Type B pancreatic cell (in vitro differentiated cells): ENCODE data around the gene SGIP1. TPM values are rescaled to one million over a fixed set of nuclear protein-coding genes. Genes with fewer than 3 reads are reported as not detected.

Experiments used
- DNase-seq: peaks from one replicate; pipeline ENCODE4 v3.0.0; 2021; ENCODE audit warnings: mixed read lengths; ENCODE audit not compliant: unreplicated experiment; ENCODE audit errors: extremely low spot score
- H3K27ac Mint-ChIP-seq: 2 replicates; pipeline ENCODE4 v1.8.0; 2021; ENCODE audit warnings: mild to moderate bottlenecking, mixed read lengths
- H3K27me3 Mint-ChIP-seq: 2 replicates; pipeline ENCODE4 v1.8.0; 2021; ENCODE audit warnings: mixed read lengths
- H3K36me3 Mint-ChIP-seq: 2 replicates; pipeline ENCODE4 v1.8.0; 2021; ENCODE audit warnings: mixed read lengths
- H3K4me1 Mint-ChIP-seq: one replicate; pipeline ENCODE4 v1.8.0; 2021; ENCODE audit warnings: mixed read lengths; ENCODE audit not compliant: unreplicated experiment
- H3K4me3 Mint-ChIP-seq: 2 replicates; pipeline ENCODE4 v1.8.0; 2021; ENCODE audit warnings: mild to moderate bottlenecking, mixed read lengths
- H3K9me3 Mint-ChIP-seq: 2 replicates; pipeline ENCODE4 v1.8.0; 2021; ENCODE audit warnings: mixed read lengths
- total RNA-seq: library from RNA; stranded (reverse); gene quantifications from 2 replicates; pipeline ENCODE4 v1.2.1, GENCODE V29; 2021; ENCODE audit warnings: low replicate concordance
- TF ChIP-seq, protein P1 (sequence below): fragments of 200-600 bp; sonication (generic); conservative IDR thresholded peaks from 2 replicates; pipeline ENCODE4 v1.5.0; 2021; ENCODE audit warnings: antibody characterized with exemption, mild to moderate bottlenecking

SGIP1 gene
- total RNA-seq, 1 donor from 2014 or later, result 3.4 TPM

GRCh38 chr1:66535853-66536252 is 1.9 kb downstream of the SGIP1 start:
- no peak for DNase-seq
- no peaks in the 10 kb centered on the region for H3K36me3 Mint-ChIP-seq
- H3K4me3 Mint-ChIP-seq, result peak overlapping the region; percentile 17
- H3K27ac Mint-ChIP-seq, result no peak overlapping the region
- H3K4me1 Mint-ChIP-seq, result peaks cover 11% of the 10 kb centered on the region
- H3K27me3 Mint-ChIP-seq, result peaks cover 43% of the 10 kb centered on the region
- TF ChIP-seq, protein P1, sequence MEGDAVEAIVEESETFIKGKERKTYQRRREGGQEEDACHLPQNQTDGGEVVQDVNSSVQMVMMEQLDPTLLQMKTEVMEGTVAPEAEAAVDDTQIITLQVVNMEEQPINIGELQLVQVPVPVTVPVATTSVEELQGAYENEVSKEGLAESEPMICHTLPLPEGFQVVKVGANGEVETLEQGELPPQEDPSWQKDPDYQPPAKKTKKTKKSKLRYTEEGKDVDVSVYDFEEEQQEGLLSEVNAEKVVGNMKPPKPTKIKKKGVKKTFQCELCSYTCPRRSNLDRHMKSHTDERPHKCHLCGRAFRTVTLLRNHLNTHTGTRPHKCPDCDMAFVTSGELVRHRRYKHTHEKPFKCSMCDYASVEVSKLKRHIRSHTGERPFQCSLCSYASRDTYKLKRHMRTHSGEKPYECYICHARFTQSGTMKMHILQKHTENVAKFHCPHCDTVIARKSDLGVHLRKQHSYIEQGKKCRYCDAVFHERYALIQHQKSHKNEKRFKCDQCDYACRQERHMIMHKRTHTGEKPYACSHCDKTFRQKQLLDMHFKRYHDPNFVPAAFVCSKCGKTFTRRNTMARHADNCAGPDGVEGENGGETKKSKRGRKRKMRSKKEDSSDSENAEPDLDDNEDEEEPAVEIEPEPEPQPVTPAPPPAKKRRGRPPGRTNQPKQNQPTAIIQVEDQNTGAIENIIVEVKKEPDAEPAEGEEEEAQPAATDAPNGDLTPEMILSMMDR, result no peak
- H3K9me3 Mint-ChIP-seq, result no peaks in the 10 kb centered on the region

DNA sequence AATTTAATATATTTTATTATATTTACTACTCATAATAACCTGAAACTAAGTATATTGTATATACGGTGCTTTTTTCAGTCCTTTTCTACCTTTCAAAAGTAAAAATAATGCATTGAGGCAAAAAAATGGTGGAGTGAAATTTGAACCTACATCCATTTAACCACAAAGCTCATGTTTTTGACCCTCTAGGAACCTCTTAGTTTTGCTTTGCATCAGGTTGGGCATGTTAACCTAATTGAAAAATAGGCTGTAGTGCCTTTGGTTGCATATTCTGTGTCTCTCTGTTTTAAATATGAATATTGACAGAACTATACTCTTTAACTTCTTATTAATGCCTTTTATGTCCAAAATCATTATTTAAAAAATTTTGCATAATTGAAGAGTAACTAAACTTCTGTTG is 3.8 kb downstream of the SGIP1 start:
- Mint-ChIP-seq H3K9me3 (no peaks in the 10 kb centered on the region), H3K27me3 (peaks cover 26% of the 10 kb centered on the region), H3K4me1 (peaks cover 8% of the 10 kb centered on the region), H3K36me3 (no peaks in the 10 kb centered on the region), H3K4me3 (no peak overlapping the region), H3K27ac (no peak overlapping the region)
- TF ChIP-seq, protein P1, result no peak
- no peak for DNase-seq

DNA sequence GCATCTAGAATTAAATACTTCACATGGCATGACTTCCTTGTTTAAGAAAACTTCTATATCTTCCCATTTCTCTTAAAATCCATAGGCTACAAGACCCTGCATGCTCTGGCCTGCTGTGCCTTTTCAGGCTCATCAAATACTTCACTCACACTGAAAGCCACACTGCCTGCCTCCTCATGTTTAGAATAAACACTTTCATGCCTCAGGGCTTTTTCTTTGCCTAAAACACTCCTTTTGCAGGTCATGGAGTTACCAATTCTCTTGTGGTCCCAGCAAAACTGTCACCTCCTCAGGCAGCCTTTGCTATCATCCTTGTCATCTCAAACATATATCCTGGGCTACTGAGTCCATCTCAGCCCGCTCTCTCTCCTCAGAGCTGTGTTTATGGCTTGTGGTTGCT is 5.5 kb downstream of the SGIP1 start:
- Mint-ChIP-seq H3K36me3 (no peaks in the 10 kb centered on the region), H3K27ac (no peak overlapping the region)

DNA sequence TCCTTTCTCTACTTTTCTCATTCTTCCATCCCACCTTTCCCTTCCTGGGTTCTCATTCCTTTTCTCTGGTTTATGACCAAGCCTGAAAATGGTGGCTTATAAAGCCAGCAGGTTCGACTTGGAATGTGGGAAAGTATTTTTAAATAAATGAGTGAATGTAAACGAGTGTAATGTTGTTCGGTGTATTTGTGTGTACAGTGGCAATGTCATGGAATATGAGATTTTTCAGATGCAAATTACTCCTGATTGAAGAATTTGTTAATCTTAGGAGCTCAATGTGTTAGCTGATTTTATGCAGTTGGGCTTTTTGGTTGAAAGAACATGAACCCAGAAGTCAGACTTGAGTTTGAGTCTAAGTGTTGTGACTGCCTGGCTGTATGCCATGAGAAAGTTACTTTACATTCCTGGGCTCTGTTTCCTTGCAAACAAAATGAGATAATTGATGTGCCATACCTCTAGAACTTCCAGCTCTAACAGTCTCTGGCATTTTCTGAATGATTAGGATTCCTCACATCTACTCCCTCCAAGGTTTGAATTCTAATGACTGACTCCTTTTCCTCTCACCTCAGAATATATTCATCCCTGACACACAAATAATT is 6.6 kb downstream of the SGIP1 start:
- H3K4me1 Mint-ChIP-seq, result peaks cover 4% of the 10 kb centered on the region
- H3K27ac Mint-ChIP-seq, result no peak overlapping the region
- TF ChIP-seq, protein P1, result no peak
- no peaks in the 10 kb centered on the region for H3K9me3 Mint-ChIP-seq
- no peak overlapping the region for H3K4me3 Mint-ChIP-seq
- no peak for DNase-seq
- H3K36me3 Mint-ChIP-seq, result no peaks in the 10 kb centered on the region
- H3K27me3 Mint-ChIP-seq, result peaks cover 4% of the 10 kb centered on the region

More for the DNA sequence above, 5.5 kb downstream of the SGIP1 start:
- Mint-ChIP-seq H3K27me3 (peaks cover 10% of the 10 kb centered on the region), H3K4me1 (peaks cover 4% of the 10 kb centered on the region), H3K9me3 (no peaks in the 10 kb centered on the region), H3K4me3 (no peak overlapping the region)
- no peak for DNase-seq
- TF ChIP-seq, protein P1, result no peak

- DNase-seq, result no peak
- Mint-ChIP-seq H3K9me3 (no peaks in the 10 kb centered on the region), H3K36me3 (no peaks in the 10 kb centered on the region), H3K4me3 (no peak overlapping the region), H3K4me1 (peaks cover 4% of the 10 kb centered on the region), H3K27ac (no peak overlapping the region), H3K27me3 (no peaks in the 10 kb centered on the region)
- TF ChIP-seq, protein P1, result no peak
These were observed 8.4 kb downstream of the SGIP1 start for GRCh38 chr1:66542314-66542713.
